GM12873 (cell line): Measurements from ENCODE around the gene DOCK3.

Experiments
- TF ChIP-seq, protein P1 (sequence below): IDR thresholded peaks from 2 replicates; pipeline ENCODE4 v1.5.1; 2012; ENCODE audit warnings: low read depth, mild to moderate bottlenecking, moderate library complexity, low read length, control low read depth; ENCODE audit not compliant: insufficient read depth; ENCODE audit errors: missing control alignments

The DOCK3 gene

DNA sequence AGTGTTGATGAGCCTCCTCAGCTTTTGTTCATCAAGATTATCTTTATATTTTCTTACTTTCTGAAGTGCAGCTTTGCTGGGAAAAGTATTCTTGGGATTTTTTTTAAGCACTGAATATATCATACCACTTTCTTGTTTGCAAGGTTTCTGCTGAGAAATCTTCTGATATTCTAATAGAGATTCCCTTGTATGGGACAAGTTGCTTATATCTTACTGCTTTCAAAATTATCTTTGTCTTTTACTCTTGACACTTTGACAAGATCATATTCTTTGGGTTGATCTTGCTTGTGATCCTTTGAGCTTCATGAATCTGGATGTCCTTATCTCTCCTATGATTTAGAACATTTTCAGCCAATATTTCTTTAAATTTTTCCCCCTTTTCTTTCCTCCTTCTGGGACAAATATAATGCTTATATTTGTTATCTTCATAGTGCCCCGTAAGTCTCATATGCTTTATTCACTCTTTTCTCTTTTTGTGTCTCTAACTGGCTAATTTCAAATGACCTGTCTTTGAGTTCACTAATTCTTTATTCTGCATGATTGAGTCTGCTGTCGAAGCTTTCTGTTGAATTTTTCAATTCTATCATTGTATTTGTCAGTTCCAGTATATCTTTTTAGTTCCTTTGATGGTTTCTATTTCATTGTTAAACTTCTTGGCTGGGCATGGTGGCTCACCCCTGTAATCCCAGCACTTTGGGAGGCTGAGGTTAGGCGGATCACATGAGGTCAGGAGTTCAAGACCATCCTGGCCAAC lies 499.0 kb downstream of the DOCK3 start:
- TF ChIP-seq, protein P1, sequence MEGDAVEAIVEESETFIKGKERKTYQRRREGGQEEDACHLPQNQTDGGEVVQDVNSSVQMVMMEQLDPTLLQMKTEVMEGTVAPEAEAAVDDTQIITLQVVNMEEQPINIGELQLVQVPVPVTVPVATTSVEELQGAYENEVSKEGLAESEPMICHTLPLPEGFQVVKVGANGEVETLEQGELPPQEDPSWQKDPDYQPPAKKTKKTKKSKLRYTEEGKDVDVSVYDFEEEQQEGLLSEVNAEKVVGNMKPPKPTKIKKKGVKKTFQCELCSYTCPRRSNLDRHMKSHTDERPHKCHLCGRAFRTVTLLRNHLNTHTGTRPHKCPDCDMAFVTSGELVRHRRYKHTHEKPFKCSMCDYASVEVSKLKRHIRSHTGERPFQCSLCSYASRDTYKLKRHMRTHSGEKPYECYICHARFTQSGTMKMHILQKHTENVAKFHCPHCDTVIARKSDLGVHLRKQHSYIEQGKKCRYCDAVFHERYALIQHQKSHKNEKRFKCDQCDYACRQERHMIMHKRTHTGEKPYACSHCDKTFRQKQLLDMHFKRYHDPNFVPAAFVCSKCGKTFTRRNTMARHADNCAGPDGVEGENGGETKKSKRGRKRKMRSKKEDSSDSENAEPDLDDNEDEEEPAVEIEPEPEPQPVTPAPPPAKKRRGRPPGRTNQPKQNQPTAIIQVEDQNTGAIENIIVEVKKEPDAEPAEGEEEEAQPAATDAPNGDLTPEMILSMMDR: no peak

DNA sequence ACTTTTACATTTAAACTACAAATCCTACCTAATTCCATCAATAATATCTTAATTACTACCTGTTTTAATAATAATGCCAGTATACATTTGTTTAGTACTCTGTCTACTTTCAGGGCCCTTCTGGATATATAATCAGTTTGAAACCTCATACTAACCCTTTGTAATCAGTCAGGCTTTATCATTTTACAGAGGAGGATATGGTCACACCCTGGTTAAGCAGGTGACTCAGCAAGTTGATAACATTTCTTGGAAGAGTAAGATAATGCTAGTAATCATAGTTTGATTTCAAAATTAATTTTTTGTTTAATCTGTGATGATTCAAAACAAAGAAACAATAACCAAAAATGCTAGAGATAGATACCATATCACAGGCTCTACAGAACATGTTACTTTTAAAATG lies 502.2 kb downstream of the DOCK3 start:
- TF ChIP-seq, protein P1: no peak

DNA sequence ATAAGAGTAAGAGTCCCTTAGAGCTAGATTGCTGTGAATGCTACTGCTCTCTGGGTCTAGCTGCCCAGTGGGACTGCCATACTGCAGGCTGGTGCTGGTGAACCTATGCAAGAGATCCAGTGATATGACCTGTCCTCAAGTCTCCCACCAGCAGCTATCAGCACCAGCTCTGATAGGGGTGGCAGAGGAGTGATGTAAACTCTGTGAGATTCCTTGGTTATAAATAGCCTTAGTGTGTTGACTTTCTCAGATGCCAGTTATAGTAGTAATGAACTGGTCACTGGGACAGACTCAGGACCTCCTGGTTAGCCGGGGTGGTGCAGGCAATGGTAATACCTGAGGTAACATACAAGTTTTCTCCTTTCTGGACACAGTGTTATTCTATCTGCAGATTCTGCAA lies 515.5 kb downstream of the DOCK3 start:
- TF ChIP-seq, protein P1: no peak

DNA sequence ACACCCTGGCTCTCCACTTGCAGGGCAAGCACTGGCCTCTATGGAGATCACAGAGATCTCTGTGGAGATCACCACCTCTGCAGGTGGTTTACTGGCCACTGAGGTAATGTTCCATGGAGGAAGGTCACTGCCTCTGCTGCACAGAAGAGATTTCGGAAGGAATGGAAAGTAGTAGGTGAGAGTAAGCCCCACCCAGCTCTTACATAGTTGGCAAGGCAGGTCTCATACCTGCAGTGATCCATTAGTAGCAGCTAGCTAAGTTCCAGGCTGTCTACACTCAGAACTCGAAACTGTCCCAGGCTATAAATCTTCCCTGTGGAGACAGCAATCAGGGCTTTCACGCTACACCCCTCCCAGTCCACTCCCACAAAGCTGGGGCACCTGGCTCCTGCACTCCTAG lies 516.1 kb downstream of the DOCK3 start:
- TF ChIP-seq, protein P1: no peak

GRCh38 chr3:51191768-51192167 lies 517.0 kb downstream of the DOCK3 start:
- TF ChIP-seq, protein P1: no peak

GRCh38 chr3:51198477-51198876 lies 523.8 kb downstream of the DOCK3 start:
- TF ChIP-seq, protein P1: no peak

DNA sequence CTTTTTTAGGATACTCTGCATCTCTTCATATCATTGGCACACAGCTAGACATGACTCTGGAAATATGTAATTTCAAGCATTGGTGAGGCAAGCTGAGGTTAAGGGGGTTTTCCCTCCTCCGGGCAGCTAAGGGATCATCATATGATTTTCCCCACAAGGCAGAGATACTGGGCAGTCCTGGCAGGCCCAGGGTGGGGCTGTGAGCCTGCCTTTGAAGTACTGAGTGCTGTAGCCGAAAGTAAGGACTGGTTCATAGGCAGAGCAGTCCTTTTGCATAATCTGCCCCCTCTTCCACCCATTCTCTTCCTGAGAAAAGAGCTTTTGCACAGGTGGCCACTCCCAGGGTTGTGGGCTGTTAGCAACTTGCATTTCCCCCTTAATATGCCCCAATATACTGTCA lies 541.6 kb downstream of the DOCK3 start:
- TF ChIP-seq, protein P1: no peak
